ENCODE data around the gene KRTAP3-2.

The KRTAP3-2 gene

DNA sequence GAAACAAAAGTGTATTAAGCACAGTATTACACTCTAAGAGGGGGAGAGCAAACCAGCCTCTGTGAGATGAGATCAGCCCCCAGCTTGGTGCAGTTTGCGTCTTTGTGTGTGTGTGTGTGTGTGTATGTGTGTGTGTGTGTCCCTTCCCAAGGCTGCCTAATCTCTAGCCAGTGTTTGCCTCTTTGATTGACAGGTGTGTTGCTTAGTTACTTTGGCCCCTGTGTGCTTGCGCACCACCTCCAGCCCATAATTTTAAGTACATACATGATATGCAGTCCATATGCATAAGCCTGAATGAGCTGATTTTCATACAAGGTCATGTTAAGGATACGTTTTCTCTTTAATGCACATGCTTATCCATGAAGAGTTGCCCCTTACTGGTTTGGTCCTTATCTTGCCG lies 2.1 kb upstream of the KRTAP3-2 start:
- Histone ChIP-seq H3K4me2 (no peak overlapping the region), H2AFZ (ENCODE audit: low read depth) (no peak overlapping the region), H4K20me1 (ENCODE audit: insufficient read depth) (no peaks in the 10 kb centered on the region), H3K4me1 (ENCODE audit: low read depth, poor library complexity, severe bottlenecking) (no peaks in the 10 kb centered on the region), H3K79me2 (ENCODE audit: insufficient read depth, low read depth) (no peaks in the 10 kb centered on the region), H3K27me3 (ENCODE audit: insufficient read depth, low read depth) (no peaks in the 10 kb centered on the region), H3K36me3 (ENCODE audit: insufficient read depth) (no peaks in the 10 kb centered on the region), H3K27ac (no peak overlapping the region), H3K9ac (no peak overlapping the region), H3K4me3 (IDR thresholded peaks at IDR 0.05; ENCODE audit: insufficient read depth, low read depth, low read length) (no peak overlapping the region)
- TF ChIP-seq, protein P1, sequence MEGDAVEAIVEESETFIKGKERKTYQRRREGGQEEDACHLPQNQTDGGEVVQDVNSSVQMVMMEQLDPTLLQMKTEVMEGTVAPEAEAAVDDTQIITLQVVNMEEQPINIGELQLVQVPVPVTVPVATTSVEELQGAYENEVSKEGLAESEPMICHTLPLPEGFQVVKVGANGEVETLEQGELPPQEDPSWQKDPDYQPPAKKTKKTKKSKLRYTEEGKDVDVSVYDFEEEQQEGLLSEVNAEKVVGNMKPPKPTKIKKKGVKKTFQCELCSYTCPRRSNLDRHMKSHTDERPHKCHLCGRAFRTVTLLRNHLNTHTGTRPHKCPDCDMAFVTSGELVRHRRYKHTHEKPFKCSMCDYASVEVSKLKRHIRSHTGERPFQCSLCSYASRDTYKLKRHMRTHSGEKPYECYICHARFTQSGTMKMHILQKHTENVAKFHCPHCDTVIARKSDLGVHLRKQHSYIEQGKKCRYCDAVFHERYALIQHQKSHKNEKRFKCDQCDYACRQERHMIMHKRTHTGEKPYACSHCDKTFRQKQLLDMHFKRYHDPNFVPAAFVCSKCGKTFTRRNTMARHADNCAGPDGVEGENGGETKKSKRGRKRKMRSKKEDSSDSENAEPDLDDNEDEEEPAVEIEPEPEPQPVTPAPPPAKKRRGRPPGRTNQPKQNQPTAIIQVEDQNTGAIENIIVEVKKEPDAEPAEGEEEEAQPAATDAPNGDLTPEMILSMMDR (conservative IDR thresholded peaks at IDR 0.05; ENCODE audit: low read depth, low read length): no peak

DNA sequence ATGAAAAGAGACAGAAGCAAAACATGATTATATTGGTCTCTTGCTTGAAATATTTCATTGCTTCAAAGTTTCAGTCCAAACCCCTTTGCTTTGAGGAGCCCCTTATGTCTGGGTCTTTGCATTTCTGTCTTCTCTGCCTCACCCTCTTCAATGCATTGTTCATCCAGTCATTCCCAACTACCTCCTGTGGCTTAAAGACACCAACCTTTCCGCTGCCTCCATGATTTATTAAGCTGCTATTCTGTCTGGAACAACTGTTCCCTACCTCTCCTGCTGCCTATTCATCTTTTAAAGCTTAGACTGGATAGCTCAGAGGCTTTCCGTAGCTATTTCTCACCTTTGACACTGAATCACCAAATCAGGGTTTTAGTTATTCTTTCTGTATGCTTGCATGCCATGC lies 2.3 kb downstream of the KRTAP3-2 start:
- H3K4me1 ChIP-seq (ENCODE audit: low read depth, poor library complexity, severe bottlenecking): no peaks in the 10 kb centered on the region
- H3K36me3 ChIP-seq (ENCODE audit: insufficient read depth): no peaks in the 10 kb centered on the region
- no peak overlapping the region for H3K27ac ChIP-seq
- H2AFZ ChIP-seq (ENCODE audit: low read depth): no peak overlapping the region
- H3K4me2 ChIP-seq: no peak overlapping the region
- TF ChIP-seq, protein P1 (conservative IDR thresholded peaks at IDR 0.05; ENCODE audit: low read depth, low read length): no peak
- no peaks in the 10 kb centered on the region for H3K27me3 ChIP-seq (ENCODE audit: insufficient read depth, low read depth)
- H3K79me2 ChIP-seq (ENCODE audit: insufficient read depth, low read depth): no peaks in the 10 kb centered on the region
- H3K4me3 ChIP-seq (IDR thresholded peaks at IDR 0.05; ENCODE audit: insufficient read depth, low read depth, low read length): no peak overlapping the region
- H3K9ac ChIP-seq: no peak overlapping the region
- H4K20me1 ChIP-seq (ENCODE audit: insufficient read depth): no peaks in the 10 kb centered on the region

DNA sequence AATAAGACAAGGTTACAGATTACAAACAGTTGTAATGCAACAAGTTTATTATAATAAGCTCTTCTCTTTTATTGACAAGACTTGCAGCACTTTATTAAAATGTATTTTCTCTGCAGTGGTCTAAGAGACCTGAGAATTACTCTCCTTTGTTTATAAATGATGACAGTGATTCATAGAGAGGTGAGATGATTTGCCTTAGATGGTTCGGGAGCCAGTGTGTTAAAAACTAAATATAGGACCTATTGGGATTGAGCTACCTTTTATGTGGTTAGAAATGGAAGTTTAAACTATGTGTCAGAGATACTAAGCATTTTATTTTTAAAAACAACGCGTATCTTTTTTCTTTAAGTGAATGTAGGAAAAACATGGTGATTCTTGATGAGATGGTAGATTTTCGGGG lies 2.9 kb downstream of the KRTAP3-2 start:
- Histone ChIP-seq H3K27me3 (ENCODE audit: insufficient read depth, low read depth) (no peaks in the 10 kb centered on the region), H4K20me1 (ENCODE audit: insufficient read depth) (no peaks in the 10 kb centered on the region), H3K79me2 (ENCODE audit: insufficient read depth, low read depth) (no peaks in the 10 kb centered on the region), H3K27ac (no peak overlapping the region), H3K4me2 (no peak overlapping the region), H3K36me3 (ENCODE audit: insufficient read depth) (no peaks in the 10 kb centered on the region), H3K4me1 (ENCODE audit: low read depth, poor library complexity, severe bottlenecking) (no peaks in the 10 kb centered on the region), H3K4me3 (IDR thresholded peaks at IDR 0.05; ENCODE audit: insufficient read depth, low read depth, low read length) (no peak overlapping the region), H2AFZ (ENCODE audit: low read depth) (no peak overlapping the region), H3K9ac (no peak overlapping the region)
- TF ChIP-seq, protein P1 (conservative IDR thresholded peaks at IDR 0.05; ENCODE audit: low read depth, low read length): no peak

DNA sequence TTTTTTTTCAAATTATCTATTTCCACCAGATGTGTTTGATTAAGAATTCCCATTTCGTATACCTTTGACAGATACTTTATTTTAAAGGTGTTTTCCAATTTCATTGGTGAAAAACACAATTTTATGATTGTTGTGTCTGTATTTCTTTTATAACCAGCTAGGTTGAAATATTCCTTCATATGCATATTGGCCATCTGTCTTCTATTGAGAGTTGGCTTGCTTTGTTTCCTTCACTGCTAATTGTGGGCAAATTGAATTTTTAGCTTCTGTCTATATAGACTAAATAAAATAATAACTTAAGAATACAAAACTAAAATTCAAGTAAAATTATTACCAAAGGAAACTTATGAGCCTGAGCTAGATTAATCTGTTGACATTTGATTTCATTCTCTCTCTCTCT lies 4.6 kb downstream of the KRTAP3-2 start:
- Histone ChIP-seq H3K9ac (no peak overlapping the region), H3K27ac (no peak overlapping the region), H3K36me3 (ENCODE audit: insufficient read depth) (no peaks in the 10 kb centered on the region), H3K4me2 (no peak overlapping the region), H3K4me3 (IDR thresholded peaks at IDR 0.05; ENCODE audit: insufficient read depth, low read depth, low read length) (no peak overlapping the region), H3K79me2 (ENCODE audit: insufficient read depth, low read depth) (no peaks in the 10 kb centered on the region), H3K4me1 (ENCODE audit: low read depth, poor library complexity, severe bottlenecking) (no peaks in the 10 kb centered on the region), H3K27me3 (ENCODE audit: insufficient read depth, low read depth) (no peaks in the 10 kb centered on the region), H4K20me1 (ENCODE audit: insufficient read depth) (no peaks in the 10 kb centered on the region), H2AFZ (ENCODE audit: low read depth) (no peak overlapping the region)
- TF ChIP-seq, protein P1 (conservative IDR thresholded peaks at IDR 0.05; ENCODE audit: low read depth, low read length): no peak

All from KMS-11 (cell line).